Measurements from ENCODE around the gene SLC22A31.
"Not testable (repeated sequence)": the region's sequence is repeated elsewhere in the genome, so short reads cannot be mapped to it uniquely, and the experiment has no call there.

SLC22A31 gene

DNA sequence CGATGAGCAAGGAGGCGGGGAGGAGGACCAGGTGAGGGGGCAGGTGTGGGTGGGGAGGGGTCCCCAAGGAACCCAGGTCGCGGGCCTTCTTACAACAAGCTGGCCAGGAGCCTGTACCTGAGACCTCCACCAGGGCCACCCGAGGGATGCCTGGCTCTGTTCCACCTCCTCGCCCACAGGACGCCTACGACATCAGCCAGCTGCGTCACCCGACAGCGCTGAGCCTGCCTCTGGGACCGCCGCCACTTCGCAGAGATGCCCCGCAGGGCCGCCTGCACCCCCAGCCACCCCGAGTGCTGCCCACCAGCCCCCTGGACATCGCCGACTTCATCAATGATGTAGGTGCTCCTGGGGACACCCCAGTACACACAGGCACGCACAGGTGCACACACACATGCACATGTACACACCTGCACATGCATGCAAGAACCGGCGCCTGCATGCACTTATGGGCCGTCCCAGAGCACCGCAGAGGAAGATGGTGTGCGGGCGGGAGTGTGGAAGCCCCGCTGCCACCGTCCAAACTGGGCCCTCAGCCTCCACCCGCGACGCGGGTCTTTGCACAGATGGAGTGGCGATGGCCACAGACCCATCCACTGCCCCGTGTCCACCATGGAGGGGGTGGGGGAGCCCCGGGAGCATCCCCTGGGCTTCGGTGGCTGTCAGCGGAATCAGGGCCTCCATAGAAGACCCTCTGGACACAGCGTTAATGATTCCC, 6.6 kb downstream of the SLC22A31 start:
- no peak for DNase-seq (ENCODE audit: low read depth in 3 of 3, low spot score in 1 of 3)

DNA sequence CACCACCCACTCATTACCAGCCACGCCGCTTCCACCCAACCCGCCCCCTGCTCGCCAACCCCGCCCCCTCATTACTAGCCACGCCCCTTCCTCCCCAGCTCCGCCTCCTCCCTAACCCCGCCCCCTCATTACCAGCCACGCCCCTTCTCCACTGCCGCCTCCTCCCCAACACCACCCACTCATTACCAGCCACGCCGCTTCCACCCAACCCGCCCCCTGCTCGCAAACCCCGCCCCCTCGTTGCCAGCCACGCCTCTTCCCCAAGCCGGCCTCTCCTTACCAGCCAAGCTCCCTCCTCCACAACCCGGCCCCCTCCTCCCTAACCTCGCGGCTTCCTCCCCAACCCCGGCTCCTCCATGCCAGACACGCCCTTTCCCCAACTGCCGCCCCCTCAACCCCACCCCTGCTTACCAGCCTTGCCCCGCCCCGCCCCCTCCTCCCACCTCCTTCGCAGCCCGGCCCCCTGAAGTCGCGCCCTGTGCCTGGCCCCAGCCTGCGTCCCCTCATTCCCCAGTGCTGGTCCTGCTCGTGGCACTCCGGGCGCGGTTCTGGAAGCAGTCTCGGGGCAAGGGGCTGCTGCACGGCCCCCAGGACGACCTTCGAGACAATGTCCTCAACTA, 7.3 kb downstream of the SLC22A31 start:
- DNase-seq (ENCODE audit: low read depth in 3 of 3, low spot score in 1 of 3): peak in 1 of 3 donors; percentile 49

DNA sequence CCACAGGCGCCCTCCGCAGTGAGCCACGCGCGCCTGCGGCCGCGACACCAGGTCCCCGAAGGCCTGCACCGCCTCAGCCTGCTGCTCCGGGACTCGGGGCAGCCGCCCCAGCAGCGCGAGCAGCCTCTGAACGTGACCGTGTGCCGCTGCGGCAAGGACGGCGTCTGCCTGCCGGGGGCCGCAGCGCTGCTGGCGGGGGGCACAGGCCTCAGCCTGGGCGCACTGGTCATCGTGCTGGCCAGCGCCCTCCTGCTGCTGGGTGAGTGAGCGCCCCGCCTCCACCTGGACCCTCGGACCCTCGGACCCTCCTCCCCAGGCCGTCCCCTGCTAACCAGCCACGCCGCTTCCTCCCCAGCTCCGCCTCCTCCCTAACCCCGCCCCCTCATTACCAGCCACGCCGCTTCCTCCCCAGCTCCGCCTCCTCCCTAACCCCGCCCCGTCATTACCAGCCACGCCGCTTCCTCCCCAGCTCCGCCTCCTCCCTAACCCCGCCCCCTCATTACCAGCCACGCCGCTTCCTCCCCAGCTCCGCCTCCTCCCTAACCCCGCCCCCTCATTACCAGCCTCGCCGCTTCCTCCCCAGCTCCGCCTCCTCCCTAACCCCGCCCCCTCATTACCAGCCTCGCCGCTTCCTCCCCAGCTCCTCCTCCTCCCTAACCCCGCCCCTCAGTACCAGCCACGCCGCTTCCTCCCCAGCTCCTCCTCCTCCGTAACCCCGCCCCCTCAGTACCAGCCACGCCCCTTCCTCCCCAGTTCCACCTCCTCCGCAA, 8.0 kb downstream of the SLC22A31 start:
- DNase-seq (ENCODE audit: low read depth in 3 of 3, low spot score in 1 of 3): peak in 1 of 3 donors; percentile 61

DNA sequence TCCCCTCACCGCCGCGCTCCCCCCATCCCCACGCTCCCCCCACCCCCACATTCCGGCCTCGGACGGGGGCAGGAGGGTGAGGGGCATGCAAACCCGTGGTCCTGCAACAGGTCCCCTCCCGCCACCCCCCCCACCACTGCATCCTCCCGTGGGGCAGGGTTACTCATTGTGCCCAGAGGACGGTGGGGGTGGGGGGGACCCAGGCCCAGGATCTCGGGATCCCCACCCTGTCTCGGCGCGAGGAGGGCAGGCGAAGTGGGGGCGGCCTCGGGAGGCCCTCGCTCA, 8.5 kb downstream of the SLC22A31 start:
- no peak for DNase-seq (ENCODE audit: low read depth in 3 of 3, low spot score in 1 of 3)

DNA sequence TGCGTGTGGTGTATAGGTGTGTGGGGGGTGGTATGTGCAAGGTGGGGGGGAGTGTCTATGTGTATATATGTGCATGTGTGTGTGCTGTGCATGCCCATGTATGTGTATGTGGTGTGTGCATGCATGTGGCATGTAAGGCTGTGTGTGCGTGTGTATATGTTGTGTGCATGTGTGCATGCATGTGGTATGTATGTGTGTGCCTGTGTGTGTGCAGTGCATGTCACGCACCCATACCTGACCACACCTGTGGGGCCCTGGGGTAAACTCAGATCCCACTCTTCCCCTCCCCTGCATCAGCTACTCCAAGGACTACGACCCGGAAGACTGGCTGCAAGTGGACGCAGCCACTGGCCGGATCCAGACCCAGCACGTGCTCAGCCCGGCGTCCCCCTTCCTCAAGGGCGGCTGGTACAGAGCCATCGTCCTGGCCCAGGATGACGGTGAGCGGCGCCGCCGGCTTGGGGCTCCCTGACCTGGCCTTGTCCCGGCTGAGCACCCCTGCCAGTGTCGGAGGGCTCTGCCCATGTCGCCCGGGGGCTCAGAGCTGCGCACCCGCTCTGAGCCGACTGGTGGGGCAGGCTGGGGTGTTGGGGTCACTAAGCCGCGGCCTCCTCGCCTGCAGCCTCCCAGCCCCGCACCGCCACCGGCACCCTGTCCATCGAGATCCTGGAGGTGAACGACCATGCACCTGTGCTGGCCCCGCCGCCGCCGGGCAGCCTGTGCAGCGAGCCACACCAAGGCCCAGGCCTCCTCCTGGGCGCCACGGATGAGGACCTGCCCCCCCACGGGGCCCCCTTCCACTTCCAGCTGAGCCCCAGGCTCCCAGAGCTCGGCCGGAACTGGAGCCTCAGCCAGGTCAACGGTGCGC, 9.1 kb downstream of the SLC22A31 start:
- DNase-seq (ENCODE audit: low read depth in 3 of 3, low spot score in 1 of 3): no peak

DNA sequence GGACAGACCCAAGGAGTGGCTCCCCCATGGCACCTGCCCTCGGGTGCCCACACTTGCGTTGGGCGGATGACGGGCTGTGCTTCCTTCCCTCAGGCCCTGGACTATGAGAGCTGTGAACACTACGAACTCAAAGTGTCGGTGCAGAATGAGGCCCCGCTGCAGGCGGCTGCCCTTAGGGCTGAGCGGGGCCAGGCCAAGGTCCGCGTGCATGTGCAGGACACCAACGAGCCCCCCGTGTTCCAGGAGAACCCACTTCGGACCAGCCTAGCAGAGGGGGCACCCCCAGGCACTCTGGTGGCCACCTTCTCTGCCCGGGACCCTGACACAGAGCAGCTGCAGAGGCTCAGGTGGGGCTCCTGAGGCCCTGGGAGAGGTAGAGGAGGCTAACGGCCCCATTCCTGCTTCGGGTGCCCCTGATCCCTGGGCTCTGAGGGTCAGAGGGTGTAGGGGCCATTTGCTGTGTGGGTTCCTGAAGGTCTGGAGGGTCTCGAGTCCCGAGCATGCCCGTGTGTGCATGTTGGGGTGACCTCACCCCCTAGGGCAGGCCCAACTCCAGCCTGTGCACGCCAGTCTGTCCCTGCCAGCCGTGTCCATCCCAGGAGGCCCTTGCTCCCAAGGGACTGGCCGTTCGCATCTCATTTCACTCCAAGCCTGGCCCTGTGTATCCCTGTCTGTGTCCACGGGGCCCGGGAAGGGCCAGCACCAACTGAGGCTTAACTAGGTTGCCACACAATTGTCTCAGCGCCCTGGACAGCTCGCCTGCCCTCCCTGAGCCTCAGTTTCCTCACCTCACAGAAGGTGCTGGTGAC, 10.0 kb downstream of the SLC22A31 start:
- no peak for DNase-seq (ENCODE audit: low read depth in 3 of 3, low spot score in 1 of 3)

DNA sequence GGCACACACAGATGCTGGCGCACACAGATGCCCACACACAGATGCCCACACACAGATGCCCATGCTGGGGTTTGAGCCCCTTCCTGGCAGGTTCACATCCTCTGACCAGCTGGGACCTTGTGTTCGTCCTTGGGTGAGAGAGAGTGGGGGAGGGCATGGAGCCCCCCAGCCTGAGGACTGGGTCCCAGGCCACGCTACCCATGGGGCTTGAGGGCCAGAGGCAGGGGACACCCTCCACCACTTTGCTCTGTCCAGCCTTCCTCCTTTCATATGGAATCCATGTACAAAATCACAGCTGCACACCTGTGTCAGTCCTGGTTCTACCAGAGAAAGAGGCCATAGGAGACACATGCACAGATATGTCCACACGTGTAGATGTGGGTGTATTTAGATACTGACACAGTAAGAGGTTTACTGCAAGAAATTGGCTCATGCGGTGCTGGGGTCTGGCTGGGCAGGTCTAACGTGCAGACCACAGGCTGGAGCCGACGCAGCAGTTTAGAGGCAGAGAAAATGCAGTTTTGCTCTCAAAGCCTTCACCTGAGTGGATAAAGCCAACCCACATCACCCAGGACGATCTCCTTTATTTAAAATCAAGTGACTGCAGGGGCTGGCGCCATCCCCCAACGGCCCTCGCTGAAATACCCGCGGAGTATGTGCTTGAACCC, 10.8 kb downstream of the SLC22A31 start:
- no peak for DNase-seq (ENCODE audit: low read depth in 3 of 3, low spot score in 1 of 3)

DNA sequence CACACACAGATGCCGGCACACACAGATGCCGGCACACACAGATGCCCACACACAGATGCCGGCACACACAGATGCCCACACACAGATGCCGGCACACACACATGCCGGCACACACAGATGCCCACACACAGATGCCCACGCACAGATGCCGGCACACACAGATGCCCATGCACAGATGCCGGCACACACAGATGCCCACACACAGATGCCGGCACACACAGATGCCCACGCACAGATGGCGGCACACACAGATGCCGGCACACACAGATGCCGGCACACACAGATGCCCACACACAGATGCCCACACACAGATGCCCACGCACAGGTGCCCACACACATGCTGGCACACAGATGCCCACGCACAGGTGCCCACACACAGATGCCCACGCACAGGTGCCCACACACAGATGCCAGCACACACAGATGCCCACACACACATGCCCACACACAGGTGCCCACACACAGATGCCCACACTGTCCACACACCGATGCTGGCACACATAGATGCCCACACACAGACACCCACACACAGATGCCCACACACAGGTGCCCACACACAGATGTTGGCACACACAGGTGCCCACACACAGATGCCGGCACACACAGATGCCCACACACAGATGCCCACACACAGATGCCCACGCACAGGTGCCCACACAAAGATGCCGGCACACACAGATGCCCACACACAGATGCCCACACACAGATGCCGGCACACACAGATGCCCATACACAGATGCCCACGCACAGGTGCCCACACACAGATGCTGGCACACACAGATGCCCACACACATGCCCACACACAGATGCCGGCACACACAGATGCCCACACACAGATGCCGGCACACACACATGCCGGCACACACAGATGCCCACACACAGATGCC, 11.6 kb downstream of the SLC22A31 start:
- DNase-seq (ENCODE audit: low read depth in 3 of 3, low spot score in 1 of 3): not testable (repeated sequence)

DNA sequence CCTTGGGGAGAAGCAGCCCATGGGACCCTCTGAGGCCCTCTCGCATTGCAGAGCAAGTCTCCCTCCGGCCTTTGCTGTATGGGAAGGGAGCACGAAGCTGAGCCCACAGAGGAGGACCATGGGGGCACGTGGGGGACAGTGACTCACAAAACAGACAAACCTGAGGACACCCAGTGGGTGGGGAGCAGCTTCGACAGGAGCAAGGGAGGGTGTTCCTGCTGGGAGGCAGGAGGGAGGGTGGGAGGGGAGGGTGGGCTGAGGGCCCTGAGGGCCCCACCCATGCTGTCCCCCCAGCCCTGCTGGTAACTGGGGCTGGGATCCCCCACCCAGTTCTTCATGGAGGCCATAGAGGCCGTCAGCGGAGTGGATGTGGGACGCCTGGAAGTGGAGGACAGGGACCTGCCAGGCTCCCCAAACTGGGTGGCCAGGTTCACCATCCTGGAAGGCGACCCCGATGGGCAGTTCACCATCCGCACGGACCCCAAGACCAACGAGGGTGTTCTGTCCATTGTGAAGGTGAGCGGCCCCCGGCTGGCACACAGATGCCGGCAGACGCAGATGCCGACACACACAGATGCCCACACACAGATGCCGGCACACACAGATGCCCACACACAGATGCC, 12.5 kb downstream of the SLC22A31 start:
- DNase-seq (ENCODE audit: low read depth in 3 of 3, low spot score in 1 of 3): no peak

DNA sequence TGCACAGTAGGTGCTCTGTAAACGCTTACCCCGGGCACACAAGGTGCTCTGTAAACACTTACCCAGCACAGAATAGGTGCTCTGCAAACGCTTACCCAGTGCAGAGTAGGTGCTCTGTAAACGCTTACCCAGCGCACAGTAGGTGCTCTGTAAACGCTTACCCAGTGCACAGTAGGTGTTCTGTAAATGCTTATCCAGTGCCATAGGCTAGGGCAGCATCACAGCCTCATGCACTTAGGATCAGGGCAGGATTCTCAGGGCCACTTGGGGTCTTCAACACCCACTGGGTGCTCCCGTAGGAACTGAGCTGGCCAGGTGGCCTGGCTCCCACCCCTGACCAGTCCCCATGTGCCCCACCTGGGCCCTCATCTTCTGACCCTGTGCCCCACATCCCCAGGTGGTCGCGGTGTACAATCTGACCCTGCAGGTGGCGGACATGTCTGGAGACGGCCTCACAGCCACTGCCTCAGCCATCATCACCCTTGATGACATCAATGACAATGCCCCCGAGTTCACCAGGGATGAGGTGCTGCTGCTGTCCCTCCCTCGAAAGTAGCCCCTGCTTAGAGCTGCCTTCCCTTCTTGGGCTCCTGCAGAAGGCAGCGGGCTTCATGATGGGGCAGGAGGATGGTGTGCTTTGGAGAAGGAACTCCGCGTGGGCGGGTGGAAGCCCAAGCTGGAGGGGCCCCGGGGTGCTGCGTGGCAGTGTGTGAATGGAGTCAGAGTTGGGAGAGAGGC, 13.1 kb downstream of the SLC22A31 start:
- no peak for DNase-seq (ENCODE audit: low read depth in 3 of 3, low spot score in 1 of 3)

DNA sequence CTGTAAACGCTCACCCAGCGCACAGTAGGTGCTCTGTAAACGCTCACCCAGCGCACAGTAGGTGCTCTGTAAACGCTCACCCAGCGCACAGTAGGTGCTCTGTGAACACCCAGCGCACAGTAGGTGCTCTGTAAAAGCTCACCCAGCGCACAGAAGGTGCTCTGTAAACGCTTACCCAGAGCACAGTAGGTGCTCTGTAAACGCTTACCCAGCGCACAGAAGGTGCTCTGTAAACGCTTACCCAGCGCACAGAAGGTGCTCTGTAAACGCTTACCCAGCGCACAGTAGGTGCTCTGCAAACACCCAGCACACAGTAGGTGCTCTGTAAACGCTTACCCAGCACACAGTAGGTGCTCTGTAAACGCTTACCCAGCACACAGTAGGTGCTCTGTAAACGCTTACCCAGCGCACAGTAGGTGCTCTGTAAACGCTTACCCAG, 13.7 kb downstream of the SLC22A31 start:
- DNase-seq (ENCODE audit: low read depth in 3 of 3, low spot score in 1 of 3): not testable (repeated sequence)

DNA sequence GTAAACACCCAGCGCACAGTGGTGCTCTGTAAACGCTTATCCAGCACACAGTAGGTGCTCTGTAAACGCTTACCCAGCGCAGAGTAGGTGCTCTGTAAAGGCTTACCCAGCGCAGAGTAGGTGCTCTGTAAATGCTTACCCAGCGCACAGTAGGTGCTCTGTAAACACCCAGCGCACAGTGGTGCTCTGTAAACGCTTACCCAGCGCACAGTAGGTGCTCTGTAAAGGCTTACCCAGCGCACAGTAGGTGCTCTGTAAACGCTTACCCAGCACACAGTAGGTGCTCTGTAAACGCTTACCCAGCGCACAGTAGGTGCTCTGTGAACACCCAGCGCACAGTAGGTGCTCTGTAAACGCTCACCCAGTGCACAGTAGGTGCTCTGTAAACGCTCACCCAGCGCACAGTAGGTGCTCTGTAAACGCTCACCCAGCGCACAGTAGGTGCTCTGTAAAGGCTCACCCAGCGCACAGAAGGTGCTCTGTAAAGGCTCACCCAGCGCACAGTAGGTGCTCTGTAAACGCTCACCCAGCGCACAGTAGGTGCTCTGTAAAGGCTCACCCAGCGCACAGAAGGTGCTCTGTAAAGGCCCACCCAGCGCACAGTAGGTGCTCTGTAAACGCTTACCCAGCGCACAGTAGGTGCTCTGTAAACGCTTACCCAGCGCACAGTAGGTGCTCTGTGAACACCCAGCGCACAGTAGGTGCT, 14.3 kb downstream of the SLC22A31 start:
- not testable (repeated sequence) for DNase-seq (ENCODE audit: low read depth in 3 of 3, low spot score in 1 of 3)

DNA sequence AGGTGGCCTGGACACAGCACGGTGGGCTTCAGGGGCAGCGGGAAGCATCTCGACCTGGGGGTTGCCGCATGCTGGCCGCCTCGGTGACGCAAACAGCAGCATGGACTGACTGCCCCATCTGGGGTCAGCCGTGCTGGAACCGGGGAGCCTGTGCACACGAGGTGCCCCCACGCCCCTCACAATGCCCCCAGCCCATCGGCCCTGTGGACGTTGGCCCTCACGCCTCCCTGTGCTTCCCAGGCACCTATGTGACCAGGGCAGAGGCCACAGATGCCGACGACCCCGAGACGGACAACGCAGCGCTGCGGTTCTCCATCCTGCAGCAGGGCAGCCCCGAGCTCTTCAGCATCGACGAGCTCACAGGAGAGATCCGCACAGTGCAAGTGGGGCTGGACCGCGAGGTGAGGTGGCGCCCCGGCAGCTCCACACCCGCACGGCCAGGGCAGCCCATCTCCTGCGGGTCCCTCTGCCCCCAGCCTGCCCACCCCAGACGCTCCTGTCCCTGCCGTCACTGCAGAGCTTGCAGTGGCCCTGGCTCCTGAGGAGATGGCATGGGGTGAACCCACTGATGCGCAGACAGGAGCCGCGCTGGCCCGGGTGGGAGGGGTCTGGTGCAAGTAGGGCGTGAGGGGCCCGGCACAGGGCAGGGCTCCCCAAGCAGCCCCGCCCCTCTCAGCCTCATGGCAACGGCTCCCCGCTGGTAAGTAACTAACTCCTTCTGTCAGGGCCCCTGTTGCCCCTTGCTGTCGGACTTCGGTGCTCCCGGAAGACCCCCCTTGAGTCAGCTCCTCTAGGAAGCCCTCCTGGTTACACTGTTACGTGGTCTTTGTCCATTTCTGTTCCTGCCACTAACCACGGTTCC, 15.2 kb downstream of the SLC22A31 start:
- DNase-seq (ENCODE audit: low read depth in 3 of 3, low spot score in 1 of 3): no peak

DNA sequence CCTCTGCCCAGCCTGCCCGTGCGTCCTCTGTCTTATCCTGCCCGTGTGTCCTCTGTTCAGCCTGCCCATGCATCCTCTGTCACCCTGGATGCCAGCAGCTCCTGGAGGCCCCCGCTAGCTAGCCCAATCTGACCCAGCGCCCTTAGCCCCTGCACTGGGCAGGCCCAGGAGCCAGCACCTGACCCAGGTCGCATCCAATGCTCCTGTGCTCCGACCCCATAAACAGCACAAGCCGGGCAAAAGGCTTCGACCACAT, 15.7 kb downstream of the SLC22A31 start:
- no peak for DNase-seq (ENCODE audit: low read depth in 3 of 3, low spot score in 1 of 3)

DNA sequence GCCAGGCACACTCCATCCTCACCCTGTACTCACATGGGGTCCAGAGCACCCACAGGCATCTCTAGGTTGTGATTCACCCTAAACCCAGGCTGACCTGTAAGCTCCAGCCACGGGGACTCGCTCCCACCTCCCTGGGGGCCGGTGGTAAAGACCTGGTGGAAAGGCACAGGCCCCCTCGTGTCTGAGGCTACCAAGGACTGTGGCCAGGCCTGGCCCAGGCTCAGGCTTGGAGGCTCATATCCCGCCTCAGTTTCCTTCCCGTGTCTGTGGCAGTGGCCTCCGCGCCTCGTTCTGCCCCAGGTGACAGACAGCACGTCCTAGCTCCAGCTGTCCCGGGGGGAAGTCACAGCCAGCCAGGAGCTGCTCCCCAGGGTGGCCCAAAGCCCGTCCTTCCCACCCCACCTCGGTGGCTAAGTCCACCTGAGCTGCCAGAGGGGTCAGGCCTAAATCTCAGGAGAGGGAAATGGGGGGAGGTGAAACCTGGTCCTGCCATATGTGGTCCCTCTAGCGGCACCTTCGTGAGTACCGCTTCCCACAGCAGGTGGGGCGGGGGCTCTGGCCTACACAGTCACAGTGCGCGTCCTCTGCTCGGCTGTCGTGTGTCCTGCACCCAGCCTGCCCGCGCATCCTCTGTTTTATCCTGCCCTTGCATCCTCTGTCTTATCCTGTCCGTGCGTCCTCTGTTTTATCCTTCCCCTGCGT, 16.2 kb downstream of the SLC22A31 start:
- no peak for DNase-seq (ENCODE audit: low read depth in 3 of 3, low spot score in 1 of 3)

DNA sequence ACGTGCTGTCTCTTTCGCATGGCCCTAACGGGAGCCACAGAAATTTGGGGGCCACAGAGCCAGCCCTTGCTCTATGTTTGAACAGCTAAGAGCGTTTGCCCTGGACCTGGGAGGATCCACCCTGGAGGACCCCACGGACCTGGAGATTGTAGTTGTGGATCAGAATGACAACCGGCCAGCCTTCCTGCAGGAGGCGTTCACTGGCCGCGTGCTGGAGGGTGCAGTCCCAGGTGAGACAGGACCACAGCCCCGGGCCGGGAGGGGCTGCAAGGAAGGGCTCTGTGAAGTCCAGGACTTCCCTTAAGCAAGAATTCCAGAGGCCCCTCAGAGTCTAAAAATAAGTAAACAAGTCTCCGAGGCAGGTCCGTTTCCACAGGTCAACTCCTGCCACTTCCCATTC, 16.9 kb downstream of the SLC22A31 start:
- no peak for DNase-seq (ENCODE audit: low read depth in 3 of 3, low spot score in 1 of 3)
